H1 (cell line): ENCODE results near the gene PCYT2. TPM values are rescaled to one million over a fixed set of nuclear protein-coding genes. Genes with fewer than 3 reads are reported as not detected.
A peak's percentile ranks its signal among the peaks of the same experiment; 100 is the strongest.

Experiments
- CHD2 ChIP-seq: IDR thresholded peaks from 2 replicates; pipeline ENCODE4 v1.6.1; 2012; ENCODE audit warnings: low read length, improper control_type of control experiment
- PHF8 ChIP-seq: fragments of 200-600 bp; sonication (generic); conservative IDR thresholded peaks from 2 replicates; pipeline ENCODE4 v1.7.1; 2012; ENCODE audit warnings: low read depth, mild to moderate bottlenecking, inconsistent platforms, low read length, moderate library complexity
- SIX5 ChIP-seq: IDR thresholded peaks from 2 replicates; pipeline ENCODE4 v1.6.1; 2011; ENCODE audit warnings: mild to moderate bottlenecking, low read depth, low read length
- polyA plus RNA-seq, 7 experiments: library from polyadenylated mRNA; depleted of rRNA in 3 of 7; stranded (reverse) in 5 of 7; unstranded in 2 of 7; fragments of >200 nt in 5 of 7; fragments of 200-250 nt in 2 of 7; gene quantifications; 1 replicate in 5 of 7; 2 replicates in 1 of 7; 4 replicates in 1 of 7; pipeline versions ENCODE4 v1.2.1 to v1.2.3, GENCODE V29; 2011 to 2013; ENCODE audit warnings: missing spikeins in 2 of 7, mixed read lengths in 2 of 7
- total RNA-seq: library from RNA; stranded (reverse); fragmentation: NEBNext Ultra II Directional; extraction: Animal tissue kit (Norgen Biotek cat#: 25700); gene quantifications from 2 replicates; pipeline ENCODE4 v1.2.1, GENCODE V29; 2021
- TF ChIP-seq, protein P1 (sequence below): IDR thresholded peaks from 2 replicates; pipeline ENCODE4 v1.6.1; 2012; ENCODE audit warnings: inconsistent platforms
- TF ChIP-seq, protein P2 (sequence below): IDR thresholded peaks from 2 replicates; pipeline ENCODE4 v1.6.1; 2012; ENCODE audit warnings: inconsistent platforms

PCYT2 gene
- total and polyA plus RNA-seq, 2 of the 8 experiments (the other 6 are each of a cell fraction or from before 2014, with no cell fraction given), result 29.9 to 31.3 TPM

DNA sequence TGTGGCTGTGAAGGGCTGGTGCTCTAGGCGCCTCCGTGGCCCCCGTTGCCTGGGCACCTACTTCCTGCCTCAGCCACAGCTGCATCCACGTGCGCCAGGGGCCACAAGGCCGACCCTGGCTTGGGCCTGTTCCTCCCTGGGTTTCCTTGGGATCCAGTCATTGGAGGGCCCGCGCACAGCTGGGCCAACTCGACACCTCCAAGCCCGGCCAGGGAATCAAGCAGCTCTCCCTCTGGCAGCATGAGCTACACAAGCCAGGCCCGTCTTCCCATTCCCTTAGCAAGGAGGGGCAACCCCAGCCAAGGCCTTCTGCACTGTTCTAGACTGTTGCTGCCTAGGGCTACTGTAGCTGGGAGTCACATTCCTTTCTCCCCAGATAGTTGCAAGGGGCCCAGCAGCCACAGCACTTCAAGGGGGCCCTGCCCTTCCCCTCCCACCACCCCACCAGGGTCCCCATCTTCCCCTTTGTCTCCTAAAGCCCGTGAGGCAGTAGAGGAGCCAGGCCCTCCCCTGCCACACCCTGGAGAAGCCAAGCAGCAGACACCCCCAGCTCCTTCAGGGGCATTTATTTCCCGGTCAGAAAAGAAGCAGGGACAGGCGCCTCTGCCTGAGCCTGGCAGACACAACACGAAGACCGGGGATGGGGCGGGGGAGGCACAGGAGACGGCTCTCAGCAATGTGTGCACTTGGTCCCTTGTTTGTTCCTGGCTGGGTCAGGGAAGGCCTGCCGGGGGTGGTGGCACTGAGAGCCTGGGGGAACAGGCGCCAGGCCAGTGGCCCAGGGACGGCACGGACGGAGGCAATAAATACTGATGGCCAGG, 43.8 kb downstream of the PCYT2 start (continued):
- TF ChIP-seq CHD2, result 0 out of 2 replicates have a peak, but pooled peaks have one; percentile 25
- TF ChIP-seq, protein P1, sequence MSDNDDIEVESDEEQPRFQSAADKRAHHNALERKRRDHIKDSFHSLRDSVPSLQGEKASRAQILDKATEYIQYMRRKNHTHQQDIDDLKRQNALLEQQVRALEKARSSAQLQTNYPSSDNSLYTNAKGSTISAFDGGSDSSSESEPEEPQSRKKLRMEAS, result 0 out of 2 replicates have a peak, but pooled peaks have one; percentile 29
- TF ChIP-seq SIX5, result 0 out of 2 replicates have a peak, but pooled peaks have one; percentile 16
- no peak for TF ChIP-seq PHF8
- TF ChIP-seq, protein P2, sequence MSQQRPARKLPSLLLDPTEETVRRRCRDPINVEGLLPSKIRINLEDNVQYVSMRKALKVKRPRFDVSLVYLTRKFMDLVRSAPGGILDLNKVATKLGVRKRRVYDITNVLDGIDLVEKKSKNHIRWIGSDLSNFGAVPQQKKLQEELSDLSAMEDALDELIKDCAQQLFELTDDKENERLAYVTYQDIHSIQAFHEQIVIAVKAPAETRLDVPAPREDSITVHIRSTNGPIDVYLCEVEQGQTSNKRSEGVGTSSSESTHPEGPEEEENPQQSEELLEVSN, result peak; percentile 14; the same call in 1 of the 2 replicates
